ENCODE results near the gene TOR4A.

DNA sequence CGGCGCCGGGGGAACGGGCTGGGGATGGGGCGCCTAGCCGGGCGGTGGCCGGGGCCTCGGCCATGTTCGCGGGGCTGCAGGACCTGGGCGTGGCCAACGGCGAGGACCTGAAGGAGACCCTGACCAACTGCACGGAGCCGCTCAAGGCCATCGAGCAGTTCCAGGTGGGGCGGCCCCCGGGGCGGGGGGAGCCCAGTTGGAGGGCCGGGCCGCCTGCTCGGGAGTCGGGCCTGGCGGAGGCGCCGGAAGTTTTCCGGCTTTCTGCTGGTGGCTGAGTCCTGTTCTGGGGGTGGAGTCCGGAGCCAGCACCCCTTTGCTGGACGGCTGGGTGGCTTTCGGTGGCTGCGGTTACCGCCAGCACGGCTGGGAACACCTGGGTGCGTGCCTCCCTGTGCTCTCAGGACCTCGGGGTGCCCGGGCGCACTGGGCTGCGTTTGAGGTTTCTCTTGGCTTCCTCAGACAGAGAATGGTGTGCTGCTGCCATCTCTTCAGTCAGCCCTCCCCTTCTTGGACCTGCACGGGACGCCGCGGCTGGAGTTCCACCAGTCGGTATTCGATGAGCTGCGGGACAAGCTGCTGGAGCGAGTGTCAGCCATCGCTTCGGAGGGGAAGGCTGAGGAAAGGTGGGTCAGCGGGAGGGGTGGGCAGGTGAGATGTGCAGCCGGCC lies 21.9 kb upstream of the TOR4A start:
- no peak for TF ChIP-seq EZH2phosphoT487 (IDR thresholded peaks at IDR 0.05; ENCODE audit: unreplicated experiment)
- TF ChIP-seq, protein P1, sequence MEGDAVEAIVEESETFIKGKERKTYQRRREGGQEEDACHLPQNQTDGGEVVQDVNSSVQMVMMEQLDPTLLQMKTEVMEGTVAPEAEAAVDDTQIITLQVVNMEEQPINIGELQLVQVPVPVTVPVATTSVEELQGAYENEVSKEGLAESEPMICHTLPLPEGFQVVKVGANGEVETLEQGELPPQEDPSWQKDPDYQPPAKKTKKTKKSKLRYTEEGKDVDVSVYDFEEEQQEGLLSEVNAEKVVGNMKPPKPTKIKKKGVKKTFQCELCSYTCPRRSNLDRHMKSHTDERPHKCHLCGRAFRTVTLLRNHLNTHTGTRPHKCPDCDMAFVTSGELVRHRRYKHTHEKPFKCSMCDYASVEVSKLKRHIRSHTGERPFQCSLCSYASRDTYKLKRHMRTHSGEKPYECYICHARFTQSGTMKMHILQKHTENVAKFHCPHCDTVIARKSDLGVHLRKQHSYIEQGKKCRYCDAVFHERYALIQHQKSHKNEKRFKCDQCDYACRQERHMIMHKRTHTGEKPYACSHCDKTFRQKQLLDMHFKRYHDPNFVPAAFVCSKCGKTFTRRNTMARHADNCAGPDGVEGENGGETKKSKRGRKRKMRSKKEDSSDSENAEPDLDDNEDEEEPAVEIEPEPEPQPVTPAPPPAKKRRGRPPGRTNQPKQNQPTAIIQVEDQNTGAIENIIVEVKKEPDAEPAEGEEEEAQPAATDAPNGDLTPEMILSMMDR (conservative IDR thresholded peaks at IDR 0.05; ENCODE audit: low read depth in 2 of 2), result no peak
- TF ChIP-seq ZNF331 (CRISPR knock-in tag; IDR thresholded peaks at IDR 0.05; ENCODE audit: low read depth), result no peak
- no peak for TF ChIP-seq CREB1 (CRISPR knock-in tag; IDR thresholded peaks at IDR 0.05; ENCODE audit: low read depth)
- no peak for TF ChIP-seq POLR2AphosphoS5 (IDR thresholded peaks at IDR 0.05; ENCODE audit: low read depth)
- TF ChIP-seq, protein P2, sequence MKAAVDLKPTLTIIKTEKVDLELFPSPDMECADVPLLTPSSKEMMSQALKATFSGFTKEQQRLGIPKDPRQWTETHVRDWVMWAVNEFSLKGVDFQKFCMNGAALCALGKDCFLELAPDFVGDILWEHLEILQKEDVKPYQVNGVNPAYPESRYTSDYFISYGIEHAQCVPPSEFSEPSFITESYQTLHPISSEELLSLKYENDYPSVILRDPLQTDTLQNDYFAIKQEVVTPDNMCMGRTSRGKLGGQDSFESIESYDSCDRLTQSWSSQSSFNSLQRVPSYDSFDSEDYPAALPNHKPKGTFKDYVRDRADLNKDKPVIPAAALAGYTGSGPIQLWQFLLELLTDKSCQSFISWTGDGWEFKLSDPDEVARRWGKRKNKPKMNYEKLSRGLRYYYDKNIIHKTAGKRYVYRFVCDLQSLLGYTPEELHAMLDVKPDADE (IDR thresholded peaks at IDR 0.05), result no peak; the same call in 1 of the 2 replicates
- no peak for TF ChIP-seq EZH2 (IDR thresholded peaks at IDR 0.05; ENCODE audit: low read depth, unreplicated experiment)

Measured in GM23338 (cell line).